Esophagus muscularis mucosa (tissue), 4 donors: ENCODE measurements around the gene PTAR1. TPM values are rescaled to one million over a fixed set of nuclear protein-coding genes. Genes with fewer than 3 reads are reported as not detected.

ENCODE experiments used
- DNase-seq: peaks from one replicate; pipeline ENCODE4 v3.0.0-alpha.2; 2017; ENCODE audit errors: extremely low spot score
- H3K27ac ChIP-seq, 4 donors: fragments of 200-600 bp; sonication (generic); replicated peaks in 1 of 4; 1 replicate in 3 of 4; 2 replicates in 1 of 4; pipeline ENCODE4 v1.5.1; 2016 to 2019; ENCODE audit warnings: mild to moderate bottlenecking in 1 of 4
- H3K27me3 ChIP-seq, 4 donors: fragments of 200-600 bp; sonication (generic); one replicate each; pipeline versions ENCODE4 v1.5.1 to v1.6.0; 2016 to 2019
- H3K36me3 ChIP-seq, 4 donors: fragments of 200-600 bp; sonication (generic); one replicate each; pipeline ENCODE4 v1.5.1; 2016 to 2019
- H3K4me1 ChIP-seq, 4 donors: fragments of 200-600 bp; sonication (generic); one replicate each; pipeline ENCODE4 v1.5.1; 2016 to 2019
- H3K4me3 ChIP-seq, 4 donors: fragments of 200-600 bp; sonication (generic); 1 replicate in 2 of 4; 2 replicates in 2 of 4; pipeline ENCODE4 v1.5.1; 2016 to 2019; ENCODE audit warnings: mild to moderate bottlenecking in 4 of 4, moderate library complexity in 1 of 4
- H3K9me3 ChIP-seq, 4 donors: fragments of 200-600 bp; sonication (generic); 1 replicate in 3 of 4; 2 replicates in 1 of 4; pipeline ENCODE4 v1.5.1; 2016 to 2019
- EP300 ChIP-seq: sonication (generic); formaldehyde crosslinking; IDR thresholded peaks from one replicate; pipeline ENCODE4 v1.6.1; 2017; ENCODE audit warnings: antibody characterized with exemption
- POLR2A ChIP-seq: fragments of 450-650 bp; IDR thresholded peaks from one replicate; pipeline ENCODE4 v1.6.1; 2017; ENCODE audit warnings: antibody characterized with exemption, moderate library complexity, mild to moderate bottlenecking, low read depth
- POLR2AphosphoS5 ChIP-seq, 2 donors: sonication (generic); formaldehyde crosslinking; IDR thresholded peaks; one replicate each; pipeline ENCODE4 v1.6.1; 2017; ENCODE audit warnings: antibody characterized with exemption in 2 of 2
- WGBS: methylation state at CpG from one replicate; pipeline ENCODE4 v1.1.5; 2018; 5-methylcytosine and 5-hydroxymethylcytosine counted together
- intact Hi-C: fragments of 100-400 bp; cut with DNase I; formaldehyde crosslinking; loops from one replicate; pipeline ENCODE4 v1.15.1; 2023
- total RNA-seq, 4 donors: library from RNA; depleted of rRNA; stranded (reverse); fragments of >200 nt; gene quantifications; one replicate each; pipeline versions ENCODE4 v1.1.0 to v1.2.1, GENCODE V29; 2016
- TF ChIP-seq, protein P1 (sequence below), 3 experiments: fragments of 200-600 bp in 2 of 3; fragments of 450-650 bp in 1 of 3; sonication (generic) in 2 of 3; IDR thresholded peaks; one replicate each; pipeline ENCODE4 v1.5.1; 2017 to 2019; ENCODE audit warnings: antibody characterized with exemption in 3 of 3, mild to moderate bottlenecking in 2 of 3, moderate library complexity in 1 of 3

The PTAR1 gene
- total RNA-seq, 4 donors from 2014 or later, result 47.7 to 68.5 (median 49.7) TPM

DNA sequence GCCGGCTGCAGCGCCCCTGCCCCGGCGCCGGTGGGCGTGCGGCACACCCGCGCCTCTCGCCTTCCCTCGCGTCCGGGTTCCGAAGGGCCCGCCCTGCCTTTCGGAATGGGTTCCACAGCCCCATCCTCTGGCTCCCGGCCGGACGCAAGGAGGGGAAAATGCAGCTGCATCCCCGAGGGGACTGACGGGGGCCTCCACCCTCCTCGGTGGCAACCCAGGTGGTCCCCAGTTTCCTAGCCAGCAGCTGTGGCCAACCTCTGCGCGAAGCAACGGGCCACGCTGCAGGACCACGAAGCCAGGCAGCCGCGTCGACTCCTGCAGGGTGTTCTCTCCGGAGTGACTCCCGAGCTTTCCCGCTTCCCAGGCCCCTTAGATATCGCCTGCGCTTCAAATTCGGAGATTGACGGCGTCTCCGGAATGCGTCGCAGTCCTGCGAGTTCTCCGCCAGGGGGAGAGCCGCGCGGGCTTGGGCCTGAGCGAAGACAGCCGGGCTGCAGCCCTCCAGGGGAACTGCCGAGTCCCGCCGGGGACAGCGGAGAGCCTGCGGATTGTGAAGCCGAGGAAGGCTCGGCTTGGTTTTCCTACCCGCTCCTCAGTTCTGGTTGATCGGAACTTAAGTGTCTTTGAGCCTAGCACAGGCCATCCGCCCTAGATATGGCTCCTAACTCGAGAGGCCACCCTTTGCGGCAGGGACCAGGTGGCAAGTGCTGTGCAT is 87.1 kb downstream of the PTAR1 start:
- peaks cover 15 to 24% (median 23%) of the 10 kb centered on the region in 4 donors for H3K4me1 ChIP-seq
- no peak for DNase-seq
- no peaks in the 10 kb centered on the region for H3K9me3 ChIP-seq
- intact Hi-C loops, result loop anchor here (2.0 to 10.0 kb wide), 3 partner anchors 86 to 582 kb away; partner anchors contain the start of gene SMC5
- peak overlapping the region; percentile 75 to 83 (median 82) for H3K27ac ChIP-seq
- H3K27me3 ChIP-seq, result peaks cover 0 to 3% (median 0%) of the 10 kb centered on the region in 4 donors
- TF ChIP-seq EP300, result no peak
- peak in 1 of 2 donors; percentile 56 for TF ChIP-seq POLR2AphosphoS5 (IDR thresholded peaks at IDR 0.05)
- TF ChIP-seq, protein P1, sequence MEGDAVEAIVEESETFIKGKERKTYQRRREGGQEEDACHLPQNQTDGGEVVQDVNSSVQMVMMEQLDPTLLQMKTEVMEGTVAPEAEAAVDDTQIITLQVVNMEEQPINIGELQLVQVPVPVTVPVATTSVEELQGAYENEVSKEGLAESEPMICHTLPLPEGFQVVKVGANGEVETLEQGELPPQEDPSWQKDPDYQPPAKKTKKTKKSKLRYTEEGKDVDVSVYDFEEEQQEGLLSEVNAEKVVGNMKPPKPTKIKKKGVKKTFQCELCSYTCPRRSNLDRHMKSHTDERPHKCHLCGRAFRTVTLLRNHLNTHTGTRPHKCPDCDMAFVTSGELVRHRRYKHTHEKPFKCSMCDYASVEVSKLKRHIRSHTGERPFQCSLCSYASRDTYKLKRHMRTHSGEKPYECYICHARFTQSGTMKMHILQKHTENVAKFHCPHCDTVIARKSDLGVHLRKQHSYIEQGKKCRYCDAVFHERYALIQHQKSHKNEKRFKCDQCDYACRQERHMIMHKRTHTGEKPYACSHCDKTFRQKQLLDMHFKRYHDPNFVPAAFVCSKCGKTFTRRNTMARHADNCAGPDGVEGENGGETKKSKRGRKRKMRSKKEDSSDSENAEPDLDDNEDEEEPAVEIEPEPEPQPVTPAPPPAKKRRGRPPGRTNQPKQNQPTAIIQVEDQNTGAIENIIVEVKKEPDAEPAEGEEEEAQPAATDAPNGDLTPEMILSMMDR (IDR thresholded peaks at IDR 0.05), result peak; percentile 71 to 91 (median 88)
- no peak for TF ChIP-seq POLR2A
- no peaks in the 10 kb centered on the region for H3K36me3 ChIP-seq
- H3K4me3 ChIP-seq, result peak overlapping the region; percentile 81 to 94 (median 87)
- 0% methylated on average over 10 of the region's 60 CpGs for WGBS

DNA sequence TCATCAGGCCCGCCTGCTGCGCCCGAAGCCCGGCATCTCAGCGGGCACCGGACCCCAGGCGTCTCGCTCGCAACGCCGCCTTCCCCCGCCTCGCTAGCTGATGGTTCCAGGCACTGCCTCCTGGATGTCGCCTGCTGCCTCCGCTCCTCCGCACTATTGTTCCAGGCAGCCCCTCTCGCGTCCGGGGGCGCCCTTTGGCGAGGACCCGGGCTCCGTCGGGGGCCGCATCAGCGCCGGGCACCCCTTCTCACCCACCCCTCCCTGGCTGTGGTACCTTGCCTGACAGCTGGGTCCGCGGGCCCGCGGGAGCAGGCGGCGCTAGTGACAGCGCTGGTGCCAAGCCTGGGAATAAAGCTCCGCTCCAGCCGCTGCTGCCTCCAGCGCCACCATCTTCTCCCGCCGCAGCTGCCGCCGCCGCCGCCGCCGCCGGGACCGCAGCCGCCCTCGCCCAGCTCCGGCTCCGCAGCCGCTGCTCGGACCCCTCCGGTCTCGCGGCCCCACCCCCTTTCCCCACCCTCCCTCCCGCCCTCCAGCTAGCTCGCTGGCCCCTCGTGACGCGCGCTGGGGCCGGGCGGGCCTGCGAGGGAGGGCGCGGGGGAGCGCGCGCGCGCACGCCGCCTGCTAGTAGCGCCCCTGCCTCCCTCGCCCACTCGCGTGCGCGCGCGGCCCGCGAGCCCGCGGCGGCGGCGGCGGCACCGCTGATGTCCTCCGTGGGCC is 87.8 kb downstream of the PTAR1 start, which contains the start of gene APBA1:
APBA1 (minus strand) TSS at position 493 of the 717 bp plus-strand sequence.
- Histone ChIP-seq H3K36me3 (no peaks in the 10 kb centered on the region), H3K27me3 (peaks cover 0 to 3% (median 0%) of the 10 kb centered on the region in 4 donors), H3K9me3 (no peaks in the 10 kb centered on the region), H3K27ac (peak within 1 kb of the TSS; percentile 75 to 83 (median 82)), H3K4me1 (peaks cover 15 to 24% (median 23%) of the 10 kb centered on the region in 4 donors), H3K4me3 (peak within 1 kb of the TSS; percentile 81 to 94 (median 87))
- no peak for DNase-seq
- TF ChIP-seq POLR2A, result no peak
- no peak for TF ChIP-seq EP300
- TF ChIP-seq, protein P1 (IDR thresholded peaks at IDR 0.05), result no peak
- no peak for TF ChIP-seq POLR2AphosphoS5 (IDR thresholded peaks at IDR 0.05)
- intact Hi-C loops, result loop anchor here (2.0 to 10.0 kb wide), 3 partner anchors 87 to 583 kb away; partner anchors contain the start of gene SMC5
- 0% methylated on average over 8 of the region's 92 CpGs for WGBS

DNA sequence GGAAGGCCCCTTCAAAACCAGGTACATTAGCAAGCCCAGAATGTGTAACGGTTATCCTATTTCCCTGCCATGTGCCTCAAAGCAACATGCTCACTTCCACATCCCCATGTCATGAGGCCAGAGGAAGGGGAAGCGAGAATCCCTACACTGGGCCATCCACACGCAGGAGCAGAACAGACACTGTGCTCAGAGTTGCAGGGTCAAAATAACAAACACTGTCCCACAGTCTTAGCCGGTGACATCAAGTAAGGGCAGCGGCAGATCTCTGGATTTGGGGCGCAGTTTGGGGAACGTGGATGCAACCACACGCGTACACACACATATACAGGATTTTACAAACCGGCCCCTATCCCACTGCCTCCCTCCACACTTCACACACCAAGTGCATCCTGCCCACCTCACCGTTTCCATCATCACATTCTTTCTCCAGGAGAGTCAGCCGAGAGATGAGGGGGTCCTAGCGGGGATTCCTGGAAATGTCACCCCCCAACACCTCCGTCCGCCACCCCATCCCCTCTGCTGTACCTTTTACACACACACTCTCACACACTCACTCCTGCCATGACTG is 88.4 kb downstream of the PTAR1 start:
- Histone ChIP-seq H3K4me3 (peak overlapping the region; percentile 81 to 94 (median 87)), H3K27ac (peak overlapping the region; percentile 75 to 83 (median 80)), H3K9me3 (no peaks in the 10 kb centered on the region), H3K4me1 (peaks cover 15 to 24% (median 23%) of the 10 kb centered on the region in 4 donors), H3K27me3 (peaks cover 0 to 3% (median 0%) of the 10 kb centered on the region in 4 donors), H3K36me3 (no peaks in the 10 kb centered on the region)
- TF ChIP-seq, protein P1 (IDR thresholded peaks at IDR 0.05), result no peak
- peak in 1 of 2 donors; percentile 15 for TF ChIP-seq POLR2AphosphoS5 (IDR thresholded peaks at IDR 0.05)
- WGBS, result 53% methylated on average over 13 of the region's 15 CpGs
- intact Hi-C loops, result loop anchor here (10.0 kb wide), 2 partner anchors 247 to 583 kb away; partner anchors contain the start of gene SMC5
- no peak for DNase-seq

DNA sequence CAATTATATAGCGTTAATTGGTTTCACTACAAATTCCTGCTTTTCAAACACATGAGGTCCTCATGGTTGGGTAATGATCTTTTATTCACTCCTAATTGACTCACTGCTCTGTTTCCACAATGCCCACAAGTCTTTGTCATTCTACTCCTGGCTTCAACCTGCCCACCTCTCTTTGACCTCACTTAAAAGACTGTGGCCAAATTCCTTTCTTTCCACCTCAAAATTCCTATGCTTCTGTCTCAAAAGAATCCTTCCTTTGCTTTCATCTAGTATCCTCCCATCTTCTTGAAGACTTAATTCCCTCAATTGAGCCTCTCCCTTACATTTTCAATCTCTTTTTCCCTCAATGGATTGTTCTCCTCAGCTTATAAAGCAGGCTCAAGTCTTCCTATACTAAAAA is 92.5 kb downstream of the PTAR1 start:
- Histone ChIP-seq H3K9me3 (no peaks in the 10 kb centered on the region), H3K27me3 (no peaks in the 10 kb centered on the region), H3K4me3 (no peak overlapping the region), H3K27ac (no peak overlapping the region), H3K4me1 (peaks cover 9 to 15% (median 12%) of the 10 kb centered on the region in 4 donors), H3K36me3 (no peaks in the 10 kb centered on the region)
- no peak for DNase-seq
- WGBS, result 95% methylated on average over 1 of the region's 1 CpG
- TF ChIP-seq, protein P1 (IDR thresholded peaks at IDR 0.05), result no peak
- TF ChIP-seq EP300 (no peak), POLR2A (no peak), POLR2AphosphoS5 (IDR thresholded peaks at IDR 0.05) (no peak)
- intact Hi-C loops, result no loop called here
